ENCODE data around the gene FHIT. TPM values are rescaled to one million over a fixed set of nuclear protein-coding genes. Genes with fewer than 3 reads are reported as not detected.

The FHIT gene
- total and polyA plus RNA-seq, 9 donors: 5.1 to 11.8 (median 9.5) TPM

DNA sequence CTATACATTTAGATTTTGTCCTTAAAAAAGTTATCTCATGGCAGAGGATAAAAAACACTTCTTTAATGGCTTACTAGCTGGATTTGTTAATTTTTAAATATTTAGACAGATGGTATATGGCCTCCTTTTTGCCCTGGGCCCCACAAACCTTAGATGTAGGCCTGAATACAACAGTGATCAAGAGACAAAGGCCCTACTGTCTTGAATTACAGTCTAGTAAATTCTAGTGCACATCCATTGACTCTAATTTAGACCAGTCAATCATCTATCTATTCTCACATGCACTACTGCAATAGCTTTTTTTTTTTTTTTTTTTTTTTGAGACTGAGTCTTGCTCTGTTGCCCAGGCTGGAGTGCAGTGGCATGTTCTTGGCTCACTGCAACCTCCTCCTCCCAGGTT is 452.8 kb downstream of the FHIT start:
- no peaks in the 10 kb centered on the region for H3K9me3 ChIP-seq
- no peaks in the 10 kb centered on the region for H3K27me3 ChIP-seq
- intact Hi-C loops (cut with DNase I): no loop called here
- no peaks in the 10 kb centered on the region for H3K4me1 ChIP-seq (ENCODE audit: insufficient read depth)
- no peak overlapping the region for H3K27ac ChIP-seq
- TF ChIP-seq, protein P1, sequence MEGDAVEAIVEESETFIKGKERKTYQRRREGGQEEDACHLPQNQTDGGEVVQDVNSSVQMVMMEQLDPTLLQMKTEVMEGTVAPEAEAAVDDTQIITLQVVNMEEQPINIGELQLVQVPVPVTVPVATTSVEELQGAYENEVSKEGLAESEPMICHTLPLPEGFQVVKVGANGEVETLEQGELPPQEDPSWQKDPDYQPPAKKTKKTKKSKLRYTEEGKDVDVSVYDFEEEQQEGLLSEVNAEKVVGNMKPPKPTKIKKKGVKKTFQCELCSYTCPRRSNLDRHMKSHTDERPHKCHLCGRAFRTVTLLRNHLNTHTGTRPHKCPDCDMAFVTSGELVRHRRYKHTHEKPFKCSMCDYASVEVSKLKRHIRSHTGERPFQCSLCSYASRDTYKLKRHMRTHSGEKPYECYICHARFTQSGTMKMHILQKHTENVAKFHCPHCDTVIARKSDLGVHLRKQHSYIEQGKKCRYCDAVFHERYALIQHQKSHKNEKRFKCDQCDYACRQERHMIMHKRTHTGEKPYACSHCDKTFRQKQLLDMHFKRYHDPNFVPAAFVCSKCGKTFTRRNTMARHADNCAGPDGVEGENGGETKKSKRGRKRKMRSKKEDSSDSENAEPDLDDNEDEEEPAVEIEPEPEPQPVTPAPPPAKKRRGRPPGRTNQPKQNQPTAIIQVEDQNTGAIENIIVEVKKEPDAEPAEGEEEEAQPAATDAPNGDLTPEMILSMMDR (IDR thresholded peaks at IDR 0.05): no peak
- TF ChIP-seq EP300 (IDR thresholded peaks at IDR 0.05): no peak
- no peak for DNase-seq
- no peaks in the 10 kb centered on the region for H3K36me3 ChIP-seq
- H3K4me3 ChIP-seq: no peak overlapping the region

DNA sequence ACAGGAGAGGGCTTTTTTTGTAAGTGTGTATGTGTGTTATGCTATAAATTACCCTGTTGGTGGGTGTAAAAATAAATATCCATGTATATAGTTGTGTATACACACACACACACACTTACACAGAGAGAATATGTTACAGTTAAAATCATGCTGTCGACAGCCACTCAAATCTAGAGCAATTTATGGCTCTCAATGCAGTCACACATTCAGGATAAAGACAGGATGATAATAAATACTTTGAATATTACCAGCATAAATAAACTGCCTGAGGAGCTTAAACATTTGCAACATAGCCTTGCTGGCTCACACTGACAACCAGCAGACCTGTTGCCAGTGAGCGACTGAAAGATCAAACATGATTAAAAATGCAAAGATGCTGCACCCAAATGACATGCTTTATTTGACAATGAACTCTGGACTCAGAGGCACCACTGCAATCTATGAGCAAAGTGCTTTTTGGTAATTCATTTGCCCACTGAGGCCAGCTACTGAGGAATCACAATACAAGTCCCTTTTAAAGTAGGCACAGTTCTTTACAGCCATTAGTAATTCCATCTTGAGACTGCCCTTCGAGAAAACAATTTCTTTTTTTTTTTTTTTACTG is 458.9 kb downstream of the FHIT start:
- Histone ChIP-seq H3K36me3 (no peaks in the 10 kb centered on the region), H3K9me3 (no peaks in the 10 kb centered on the region), H3K27me3 (no peaks in the 10 kb centered on the region), H3K4me3 (no peak overlapping the region), H3K4me1 (ENCODE audit: insufficient read depth) (no peaks in the 10 kb centered on the region), H3K27ac (no peak overlapping the region)
- 78 to 88% (median 83%) methylated on average over 3 of the region's 3 CpGs for WGBS, 3 donors
- intact Hi-C loops (cut with DNase I): no loop called here
- no peak for TF ChIP-seq EP300 (IDR thresholded peaks at IDR 0.05)
- TF ChIP-seq, protein P1 (IDR thresholded peaks at IDR 0.05): no peak
- no peak for DNase-seq

DNA sequence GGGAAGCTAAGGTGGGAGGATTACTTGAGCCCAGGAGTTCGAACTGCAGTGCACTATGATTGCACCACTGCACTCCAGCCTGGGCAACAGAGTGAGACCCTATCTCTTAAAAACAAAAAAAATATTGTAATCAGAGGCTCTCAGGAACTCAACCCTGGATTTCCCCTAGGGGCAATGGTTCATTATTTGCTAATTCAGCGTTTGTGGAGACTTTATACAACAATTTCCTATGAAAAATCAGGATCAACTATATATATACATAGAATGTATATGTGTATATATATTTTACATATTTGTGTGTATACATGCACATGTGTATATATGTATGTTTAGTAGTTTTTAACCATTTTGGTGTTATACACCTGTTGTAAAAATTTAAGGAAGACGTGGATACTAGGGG is 463.1 kb downstream of the FHIT start:
- WGBS, 3 donors: 91 to 95% (median 92%) methylated on average over 3 of the region's 3 CpGs
- no peaks in the 10 kb centered on the region for H3K4me1 ChIP-seq (ENCODE audit: insufficient read depth)
- no peaks in the 10 kb centered on the region for H3K9me3 ChIP-seq
- intact Hi-C loops (cut with DNase I): no loop called here
- TF ChIP-seq, protein P1 (IDR thresholded peaks at IDR 0.05): no peak
- TF ChIP-seq POLR2A (IDR thresholded peaks at IDR 0.05): no peak
- TF ChIP-seq EP300 (IDR thresholded peaks at IDR 0.05): no peak
- H3K27ac ChIP-seq: no peak overlapping the region
- no peak overlapping the region for H3K4me3 ChIP-seq
- H3K27me3 ChIP-seq: no peaks in the 10 kb centered on the region
- no peak for DNase-seq
- no peaks in the 10 kb centered on the region for H3K36me3 ChIP-seq

DNA sequence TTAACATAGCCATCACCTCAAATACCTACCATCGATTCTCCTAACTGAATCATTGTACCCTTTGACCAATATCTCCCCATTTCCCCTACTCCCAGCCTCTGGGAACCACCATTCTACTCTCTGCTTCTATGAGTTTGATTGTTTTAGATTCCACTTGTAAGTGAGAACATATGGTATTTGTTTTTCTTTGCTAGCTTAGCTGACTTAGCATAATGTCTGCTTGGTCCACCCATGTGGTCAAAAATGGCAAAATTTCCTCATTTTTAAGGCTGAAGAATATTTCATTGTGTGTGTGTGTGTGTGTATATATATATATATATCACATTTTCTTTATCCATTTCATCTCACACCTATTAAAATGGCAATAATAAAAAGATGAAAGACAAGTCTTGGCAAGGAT is 469.3 kb downstream of the FHIT start:
- Histone ChIP-seq H3K36me3 (no peaks in the 10 kb centered on the region), H3K27ac (no peak overlapping the region), H3K27me3 (no peaks in the 10 kb centered on the region), H3K9me3 (peaks cover 0 to 3% of the 10 kb centered on the region in 2 donors), H3K4me1 (ENCODE audit: insufficient read depth) (no peaks in the 10 kb centered on the region), H3K4me3 (no peak overlapping the region)
- DNase-seq: no peak
- intact Hi-C loops (cut with DNase I): no loop called here
- WGBS, 3 donors: 35 to 83% (median 40%) methylated on average over 1 of the region's 1 CpG
- no peak for TF ChIP-seq POLR2A (IDR thresholded peaks at IDR 0.05)
- TF ChIP-seq EP300 (IDR thresholded peaks at IDR 0.05): no peak
- TF ChIP-seq, protein P1 (IDR thresholded peaks at IDR 0.05): no peak

Data from ovary (tissue), 9 donors.